Mucosa of stomach (tissue), 1 donor: ENCODE data around the gene FBXO8.

Source experiments
- H3K27me3 ChIP-seq: one replicate; pipeline ENCODE4 v1.7.0; 2013; ENCODE audit warnings: mild to moderate bottlenecking, low read length; ENCODE audit not compliant: control insufficient read depth, insufficient read depth
- H3K36me3 ChIP-seq: one replicate; pipeline ENCODE4 v1.7.0; 2013; ENCODE audit warnings: low read length; ENCODE audit not compliant: control insufficient read depth, insufficient read depth
- H3K4me1 ChIP-seq: one replicate; pipeline ENCODE4 v1.7.0; 2013; ENCODE audit warnings: mild to moderate bottlenecking, low read length; ENCODE audit not compliant: control insufficient read depth, insufficient read depth
- H3K4me3 ChIP-seq: one replicate; pipeline ENCODE4 v1.7.0; 2013; ENCODE audit warnings: low read length
- H3K9ac ChIP-seq: one replicate; pipeline ENCODE4 v1.7.0; 2013; ENCODE audit warnings: mild to moderate bottlenecking, low read length, moderate library complexity
- H3K9me3 ChIP-seq: one replicate; pipeline ENCODE4 v1.7.0; 2013; ENCODE audit warnings: mild to moderate bottlenecking, low read length, moderate library complexity; ENCODE audit not compliant: control insufficient read depth
- donor health status: Pancreatic carcinoma.

FBXO8 gene

GRCh38 chr4:174192943-174193342 lies 90.5 kb downstream of the FBXO8 start:
- Histone ChIP-seq H3K9me3 (no peaks in the 10 kb centered on the region), H3K36me3 (no peaks in the 10 kb centered on the region), H3K27me3 (no peaks in the 10 kb centered on the region), H3K9ac (no peak overlapping the region), H3K4me1 (no peaks in the 10 kb centered on the region), H3K4me3 (no peak overlapping the region)

DNA sequence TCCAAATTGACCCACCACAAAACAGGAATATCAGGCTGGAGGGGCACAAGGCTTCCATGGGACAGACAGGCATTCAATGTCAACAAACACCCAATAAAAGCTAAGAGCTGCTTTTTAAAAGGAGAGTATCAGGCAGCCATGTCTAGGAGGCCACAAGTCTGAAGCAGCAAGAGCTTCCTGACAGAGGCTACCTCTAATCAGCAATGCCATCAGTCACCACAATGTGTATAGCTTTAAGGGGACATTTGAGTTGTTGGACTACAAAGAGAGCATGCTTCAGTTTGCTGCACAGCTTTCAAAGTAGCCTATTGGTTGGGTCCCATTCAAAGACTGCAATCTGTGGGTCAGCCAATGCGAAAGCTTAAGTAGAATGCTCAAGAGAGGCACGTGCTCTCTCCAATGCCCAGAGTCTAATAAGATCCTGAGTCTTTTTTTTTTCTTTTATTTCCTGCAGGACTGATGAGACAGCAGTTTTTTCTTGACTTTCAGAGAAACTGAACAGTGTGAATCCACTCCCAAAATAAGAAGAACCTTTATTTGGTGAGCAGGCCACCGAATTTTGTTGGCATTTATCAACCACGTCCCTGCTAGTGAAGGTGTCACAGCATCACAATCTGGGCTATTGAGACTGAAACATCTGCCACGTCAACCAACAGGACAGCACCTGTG lies 92.5 kb downstream of the FBXO8 start:
- Histone ChIP-seq H3K27me3 (no peaks in the 10 kb centered on the region), H3K36me3 (no peaks in the 10 kb centered on the region), H3K9me3 (no peaks in the 10 kb centered on the region), H3K9ac (no peak overlapping the region), H3K4me3 (no peak overlapping the region), H3K4me1 (no peaks in the 10 kb centered on the region)

DNA sequence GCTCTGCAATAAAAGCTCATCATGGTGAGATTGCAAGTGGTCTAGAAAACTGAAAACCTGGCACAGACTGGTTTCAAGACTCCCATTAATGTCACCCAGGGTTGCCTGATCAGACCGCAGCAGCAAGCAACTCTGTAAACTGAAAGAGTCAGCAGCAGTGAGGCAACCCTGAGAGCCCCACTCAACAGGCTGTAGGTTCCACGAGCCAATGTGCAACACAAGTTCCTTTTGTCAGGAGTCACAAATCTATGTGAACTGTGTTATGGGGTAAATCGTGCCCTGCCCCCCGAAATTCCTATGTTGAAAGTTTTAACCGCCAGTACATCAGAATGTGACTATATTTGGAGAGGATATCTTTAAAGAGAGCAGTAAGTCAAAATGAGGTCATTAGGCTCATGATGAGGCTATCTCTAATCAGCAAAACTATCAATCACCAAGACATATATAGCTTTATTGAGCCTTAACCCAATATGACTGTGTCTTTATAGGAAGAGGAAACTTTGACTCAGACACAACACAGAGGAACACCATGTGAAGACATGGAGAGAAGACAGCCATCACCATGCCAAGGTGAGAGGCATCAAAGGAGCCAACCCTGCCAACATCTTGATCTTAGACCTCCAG lies 94.0 kb downstream of the FBXO8 start:
- Histone ChIP-seq H3K4me3 (no peak overlapping the region), H3K4me1 (no peaks in the 10 kb centered on the region), H3K36me3 (no peaks in the 10 kb centered on the region), H3K27me3 (no peaks in the 10 kb centered on the region), H3K9me3 (no peaks in the 10 kb centered on the region), H3K9ac (no peak overlapping the region)
